HG03354 (cell line): Measurements from ENCODE around the gene GPR135.
A peak's percentile ranks its signal among the peaks of the same experiment; 100 is the strongest.

Source experiments
- ATAC-seq: cut with Tn5 transposase; IDR thresholded peaks from one replicate; pipeline ENCODE4 v1.9.1; 2021; ENCODE audit warnings: mild to moderate bottlenecking; ENCODE audit not compliant: unreplicated experiment, poor library complexity, severe bottlenecking

Gene GPR135, protein sequence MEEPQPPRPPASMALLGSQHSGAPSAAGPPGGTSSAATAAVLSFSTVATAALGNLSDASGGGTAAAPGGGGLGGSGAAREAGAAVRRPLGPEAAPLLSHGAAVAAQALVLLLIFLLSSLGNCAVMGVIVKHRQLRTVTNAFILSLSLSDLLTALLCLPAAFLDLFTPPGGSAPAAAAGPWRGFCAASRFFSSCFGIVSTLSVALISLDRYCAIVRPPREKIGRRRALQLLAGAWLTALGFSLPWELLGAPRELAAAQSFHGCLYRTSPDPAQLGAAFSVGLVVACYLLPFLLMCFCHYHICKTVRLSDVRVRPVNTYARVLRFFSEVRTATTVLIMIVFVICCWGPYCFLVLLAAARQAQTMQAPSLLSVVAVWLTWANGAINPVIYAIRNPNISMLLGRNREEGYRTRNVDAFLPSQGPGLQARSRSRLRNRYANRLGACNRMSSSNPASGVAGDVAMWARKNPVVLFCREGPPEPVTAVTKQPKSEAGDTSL

DNA sequence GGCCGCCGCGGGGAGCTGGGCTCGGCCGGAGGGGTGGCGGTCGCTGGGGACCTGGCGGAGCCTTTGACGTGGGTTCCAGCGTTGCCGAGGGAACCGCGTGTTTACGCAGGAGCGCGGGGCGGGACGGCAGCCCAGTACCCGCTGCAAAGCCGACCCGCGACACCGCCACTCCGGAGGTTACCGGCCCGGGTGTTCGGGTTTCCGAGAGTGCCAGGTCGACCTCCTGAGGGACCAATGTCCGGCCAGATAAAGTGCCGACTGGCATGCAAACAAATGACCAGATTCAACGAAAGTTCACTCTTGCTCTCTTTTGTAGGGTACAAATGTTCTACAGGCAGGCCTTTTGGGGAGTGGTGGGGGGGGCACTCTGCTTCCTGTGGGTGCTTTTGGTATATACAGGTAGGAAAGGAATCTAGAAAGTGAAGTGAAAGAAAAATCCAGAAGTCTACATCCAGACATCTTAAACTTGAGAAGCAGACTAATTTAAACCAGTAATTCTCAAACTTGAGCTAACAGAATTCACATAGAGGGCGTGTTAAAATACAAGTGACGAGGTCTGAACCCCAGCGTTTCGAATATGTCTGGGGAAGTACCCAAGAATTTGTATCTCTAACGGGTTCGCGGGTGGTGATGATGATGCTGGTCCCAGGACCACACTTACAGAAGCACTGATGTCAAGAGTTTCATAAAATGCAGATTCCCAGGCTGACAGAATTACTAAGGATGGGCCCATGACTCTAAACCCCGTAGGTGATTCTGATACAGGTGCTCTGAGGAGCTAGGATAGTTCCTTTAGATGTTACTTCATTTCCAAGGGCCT, at the start of gene GPR135:
GPR135 (minus strand) TSS at position 65 of the 820 bp plus-strand sequence. CDS start 154 bp downstream, outside the sequence.
- peak; percentile 48 for ATAC-seq

DNA sequence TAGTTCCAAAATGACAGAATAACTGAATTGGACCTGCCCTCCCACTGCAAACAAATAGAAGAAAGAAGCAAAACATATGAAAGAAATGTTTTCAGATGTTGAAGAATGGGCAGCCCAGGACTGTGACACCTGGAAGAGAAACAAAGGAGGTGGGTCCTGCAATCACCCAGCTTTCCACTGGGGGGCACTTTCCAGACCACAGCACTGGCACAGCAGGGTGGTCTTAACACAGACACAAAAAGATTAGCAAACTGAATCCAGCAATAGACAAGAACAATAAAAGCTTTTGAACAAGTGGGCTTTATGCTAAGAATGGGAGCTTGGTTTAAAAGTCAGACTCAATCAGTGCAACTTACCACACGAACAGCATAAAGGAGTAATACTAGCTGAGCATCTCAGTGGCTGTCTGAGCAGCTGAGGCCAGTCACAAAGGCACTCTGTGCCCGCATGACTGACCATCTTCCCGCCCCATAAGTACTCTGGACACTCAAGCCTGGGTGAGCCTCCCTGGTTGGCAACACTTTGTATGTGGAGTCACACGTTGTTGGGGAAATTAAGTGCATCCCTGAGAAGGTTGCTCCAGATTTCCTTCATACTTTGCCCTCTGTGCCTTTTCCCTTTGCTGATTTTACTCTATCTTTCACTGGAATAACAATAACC, 46.9 kb upstream of the GPR135 start:
- ATAC-seq, result no peak

DNA sequence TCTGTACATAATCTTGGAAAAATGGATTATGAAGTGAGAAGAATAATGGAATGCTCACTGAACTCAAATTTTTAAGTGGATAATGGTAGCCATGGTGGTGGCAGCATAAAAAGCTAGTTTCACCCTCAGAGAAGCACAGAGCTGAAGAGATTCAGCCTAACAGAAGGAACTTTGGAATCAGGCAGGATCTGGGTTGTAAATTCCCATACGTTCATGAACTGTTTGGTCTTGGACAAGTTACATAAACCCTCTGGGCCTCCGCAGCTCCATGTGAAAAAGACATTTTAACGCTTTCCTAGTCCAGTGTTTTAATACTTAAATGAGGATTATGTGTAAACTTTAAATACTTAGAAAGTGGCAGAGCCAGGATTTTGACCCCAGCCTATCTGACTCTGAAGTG, 45.8 kb upstream of the GPR135 start:
- no peak for ATAC-seq

DNA sequence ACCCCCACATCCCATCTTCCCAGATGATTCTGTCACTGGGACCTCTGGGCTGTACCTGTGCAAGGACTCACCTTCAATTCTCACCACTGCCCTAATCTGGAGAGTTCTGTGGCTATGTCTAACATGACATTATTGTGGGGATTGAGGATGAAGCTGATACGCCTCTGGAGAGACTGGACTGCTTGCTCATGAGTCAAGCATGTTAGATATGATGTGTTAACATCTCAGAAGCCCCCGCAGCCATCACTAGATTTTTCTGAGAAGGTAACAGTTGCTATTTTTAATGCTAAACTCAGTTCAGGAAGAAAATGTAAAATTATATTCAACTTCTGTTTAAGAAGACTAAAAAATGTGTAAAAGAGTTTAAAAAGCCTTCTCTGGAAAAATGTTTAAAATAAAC, 44.8 kb upstream of the GPR135 start:
- no peak for ATAC-seq

DNA sequence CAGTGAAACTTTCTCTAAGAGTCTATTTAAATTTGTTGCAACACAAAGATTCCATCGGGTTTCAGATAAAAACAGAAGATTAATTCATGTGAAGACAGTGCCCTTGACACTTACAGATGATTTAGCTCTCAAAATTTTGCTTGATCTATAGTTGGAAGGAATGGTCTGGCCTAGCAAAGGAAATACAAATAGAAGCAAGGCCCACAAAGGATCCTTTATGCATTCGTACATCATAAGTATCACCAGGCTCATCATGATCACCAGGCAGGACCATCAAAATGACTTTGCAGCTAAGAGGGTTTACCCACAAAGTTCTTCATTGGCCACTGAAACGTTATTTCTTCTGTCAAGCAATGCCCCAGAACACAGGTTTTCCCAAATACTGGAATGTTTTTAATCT, 43.9 kb upstream of the GPR135 start:
- no peak for ATAC-seq

DNA sequence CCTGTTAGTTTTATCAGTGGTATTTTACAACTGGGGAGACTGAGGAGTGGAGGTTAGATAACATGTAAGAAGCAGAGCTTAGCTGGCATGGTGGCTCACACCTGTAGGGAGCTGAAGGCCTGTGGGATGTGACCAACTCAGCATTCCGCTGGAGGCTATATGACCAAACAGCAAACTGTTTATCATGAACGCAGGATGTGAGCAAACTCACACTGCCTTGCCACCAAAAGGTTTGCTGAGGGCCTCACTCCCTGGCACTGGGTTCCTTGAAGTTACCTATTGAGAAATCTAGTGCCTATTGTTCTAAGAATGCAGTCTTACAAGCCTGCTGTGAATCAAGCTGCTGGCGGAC, 42.5 kb upstream of the GPR135 start:
- no peak for ATAC-seq

DNA sequence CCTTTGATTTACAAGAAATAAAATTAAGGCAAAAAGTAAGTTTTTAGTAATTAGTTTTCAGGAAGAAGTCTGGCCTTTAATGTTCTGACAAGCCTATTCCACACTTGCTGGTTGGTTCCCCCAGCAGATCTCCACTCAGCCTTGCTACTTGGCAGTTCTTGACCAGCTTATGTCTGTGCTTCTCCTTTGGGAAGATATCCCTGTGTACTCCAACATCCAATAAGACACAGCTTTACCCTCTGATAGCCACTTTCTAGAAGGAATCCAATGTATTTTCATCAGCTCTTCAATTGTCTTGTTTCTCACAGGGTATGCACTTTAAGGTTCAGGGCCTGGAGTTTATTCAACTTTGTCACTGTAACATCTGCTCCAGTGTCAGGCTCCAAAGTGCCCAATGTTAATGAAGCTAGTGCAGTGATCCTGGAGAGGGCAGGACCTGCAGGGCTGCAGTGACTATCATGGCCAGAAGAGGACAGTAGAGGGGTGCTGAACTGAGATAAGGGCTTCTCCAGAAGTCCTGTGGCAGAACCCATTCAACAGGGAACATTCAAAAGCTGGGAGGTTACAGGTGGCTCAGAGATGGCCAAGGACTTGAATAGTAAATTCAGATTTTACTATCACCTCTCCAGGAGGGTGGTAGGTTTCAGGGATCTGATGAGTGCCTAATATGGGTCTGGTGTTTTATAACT, 42.0 kb upstream of the GPR135 start:
- peak; percentile 90 for ATAC-seq

DNA sequence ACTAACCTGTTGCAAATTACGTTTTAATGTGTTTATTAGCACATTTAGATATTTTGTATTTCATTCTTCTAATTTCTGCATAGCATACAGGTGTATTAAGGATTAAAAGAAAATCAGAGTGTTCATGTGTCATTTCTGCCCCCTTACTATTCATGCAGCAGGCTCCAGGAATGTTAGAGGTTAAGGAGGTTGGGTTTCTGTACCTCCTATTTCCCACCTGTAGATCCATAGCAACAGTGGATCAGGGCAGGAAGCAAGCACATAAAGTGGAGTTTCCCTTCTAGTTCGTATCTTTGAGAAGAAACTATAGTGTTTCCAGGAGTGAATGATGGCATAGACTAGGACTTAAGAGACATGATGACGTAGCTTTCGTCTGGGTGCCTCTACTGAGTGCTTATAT, 38.1 kb upstream of the GPR135 start:
- no peak for ATAC-seq

DNA sequence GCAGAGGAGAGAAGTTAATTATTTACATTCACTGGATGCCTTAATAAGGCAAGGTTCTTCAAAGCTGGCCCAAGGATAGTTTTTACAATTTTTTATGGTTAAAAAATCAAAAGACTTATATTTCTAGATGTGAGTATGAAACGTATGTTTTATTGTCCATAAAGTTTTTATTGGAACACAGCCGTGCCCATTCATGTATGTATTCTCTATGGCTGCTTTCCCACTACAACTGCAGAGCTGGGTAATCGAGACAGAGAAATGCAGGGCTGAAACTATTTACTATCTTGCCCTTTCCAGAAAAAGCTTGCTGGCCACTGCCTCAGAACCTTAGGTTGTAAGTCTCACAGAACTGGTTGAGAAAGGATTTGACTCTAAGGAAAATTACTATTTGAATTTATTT, 35.6 kb upstream of the GPR135 start:
- ATAC-seq, result no peak

DNA sequence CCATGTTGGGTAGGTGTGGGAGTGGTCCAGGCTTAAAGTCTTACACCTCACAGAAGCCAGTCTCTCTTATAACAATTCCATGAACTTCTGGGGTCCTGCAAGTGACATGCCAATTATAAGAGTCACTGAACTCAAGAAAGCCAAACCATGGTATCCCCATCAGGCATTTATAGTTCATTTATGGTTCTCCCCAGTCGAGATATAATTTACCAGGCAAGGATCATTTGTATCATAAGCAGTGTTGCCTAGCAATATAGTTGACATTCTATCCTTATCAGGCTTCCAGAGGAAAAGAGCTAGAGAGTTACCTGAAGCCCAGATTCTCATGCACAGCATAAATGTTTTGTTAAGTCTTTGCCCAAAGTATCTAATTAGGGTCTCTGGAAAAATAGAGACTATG, 27.2 kb upstream of the GPR135 start:
- ATAC-seq, result no peak

DNA sequence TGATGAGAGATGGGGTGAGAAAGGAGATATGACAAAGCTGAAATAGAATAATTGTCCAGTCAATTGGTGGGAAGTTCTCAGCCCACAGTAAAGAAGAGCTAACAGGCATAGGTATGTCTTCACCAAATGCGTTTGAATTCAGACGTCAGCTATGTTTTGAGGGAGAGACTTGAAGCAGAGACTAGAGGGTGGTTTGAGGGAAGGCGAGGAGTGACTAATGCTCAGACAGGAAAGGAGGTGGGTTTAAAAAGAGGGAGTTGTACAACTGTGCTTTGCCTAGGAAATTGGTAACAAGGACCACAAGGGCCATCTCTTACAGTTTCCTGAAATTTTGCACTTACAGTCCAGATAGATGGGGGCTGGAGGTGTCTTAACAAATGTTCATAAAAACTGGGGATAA, 25.6 kb upstream of the GPR135 start:
- no peak for ATAC-seq

DNA sequence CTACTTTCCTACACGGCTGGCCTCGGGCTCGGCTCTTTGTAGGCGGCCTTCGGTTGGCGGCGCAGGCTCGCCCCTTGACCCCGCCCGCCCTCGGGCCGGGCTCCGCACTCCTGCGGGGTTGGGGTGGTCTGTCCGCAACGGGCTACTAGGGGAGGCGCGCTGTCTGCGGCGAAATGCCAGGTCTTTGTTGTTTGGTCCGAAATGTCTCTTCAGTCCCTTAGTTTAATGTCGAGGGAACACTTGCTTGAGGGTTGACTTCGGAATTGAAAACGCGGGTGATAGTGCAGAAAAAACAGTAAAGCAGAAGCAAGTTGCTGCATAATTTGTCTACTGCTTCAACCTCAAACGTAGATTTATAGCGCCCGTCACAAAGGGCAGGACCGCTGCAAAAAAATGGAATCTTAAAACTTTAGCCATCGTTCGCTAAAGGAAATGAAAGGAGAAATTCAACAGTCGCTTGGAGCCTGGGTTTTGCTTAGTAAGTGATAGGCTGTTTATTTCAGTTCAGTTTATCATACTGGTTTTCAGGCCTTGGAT, 19.5 kb upstream of the GPR135 start:
- peak; percentile 54 for ATAC-seq

DNA sequence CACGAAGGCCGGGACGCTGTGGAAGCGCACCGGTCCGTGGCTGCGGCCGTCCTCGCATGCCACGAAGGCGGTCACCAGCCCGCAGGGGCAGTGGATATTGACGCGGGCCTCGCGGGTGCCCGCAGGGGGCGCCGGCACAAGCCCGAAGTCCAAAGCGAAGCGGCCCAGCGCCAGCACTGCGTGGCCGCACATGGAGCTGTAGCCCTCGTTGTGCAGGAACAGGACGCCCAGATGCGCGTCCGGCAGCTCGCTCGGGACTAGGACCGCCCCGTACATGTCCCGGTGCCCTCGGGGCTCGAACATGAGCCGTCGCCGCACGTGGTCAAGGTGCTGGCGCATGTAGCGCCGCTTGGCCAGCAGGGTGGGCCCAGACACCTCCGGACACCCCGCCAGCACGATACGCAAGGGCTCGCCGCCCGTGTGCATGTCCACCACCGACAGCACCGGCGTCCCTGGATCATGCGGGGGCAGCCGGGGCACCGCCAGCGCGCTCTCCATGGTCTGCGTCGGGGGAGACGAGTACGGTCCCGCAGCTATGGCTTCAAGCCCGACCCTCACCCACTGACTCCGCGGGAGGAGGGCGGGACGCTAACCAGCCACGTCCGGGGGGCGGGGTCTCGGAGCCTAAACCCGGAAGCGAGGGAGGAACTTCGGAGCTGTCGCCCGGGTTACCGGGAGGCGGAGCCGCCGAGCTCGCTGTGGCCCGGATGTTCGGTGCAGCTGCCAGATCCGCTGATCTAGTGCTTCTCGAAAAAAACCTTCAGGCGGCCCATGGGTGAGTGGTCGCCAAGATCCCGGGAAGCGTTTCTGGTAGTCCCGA, 18.8 kb upstream of the GPR135 start, which contains the start of the genes JKAMP and L3HYPDH:
JKAMP (plus strand) TSS at position 699 of the 820 bp plus-strand sequence; CDS start at position 772, 73 bp downstream.
L3HYPDH (minus strand) TSS at position 590 of the 820 bp plus-strand sequence; CDS start at position 498, 92 bp downstream.
- ATAC-seq, result peak; percentile 89

DNA sequence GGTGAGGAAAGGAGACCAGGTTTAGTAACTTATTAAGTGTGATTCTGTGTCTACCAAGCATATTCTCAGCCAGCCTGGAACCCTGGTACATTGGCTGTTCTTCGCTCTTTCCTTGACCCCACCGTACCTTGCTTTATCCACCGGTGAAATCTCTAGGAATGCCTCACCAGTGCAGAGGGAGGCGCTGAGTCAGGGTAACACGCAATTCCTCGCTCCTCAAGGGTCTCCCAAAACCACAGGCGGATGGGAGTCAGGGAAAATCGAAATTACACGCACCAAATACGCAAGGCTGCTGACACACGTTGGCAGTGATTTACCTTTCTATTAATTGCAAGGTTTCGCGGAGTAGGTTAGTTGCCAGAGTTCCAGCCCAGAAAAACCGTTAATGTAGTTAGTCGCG, 18.2 kb upstream of the GPR135 start:
- no peak for ATAC-seq

DNA sequence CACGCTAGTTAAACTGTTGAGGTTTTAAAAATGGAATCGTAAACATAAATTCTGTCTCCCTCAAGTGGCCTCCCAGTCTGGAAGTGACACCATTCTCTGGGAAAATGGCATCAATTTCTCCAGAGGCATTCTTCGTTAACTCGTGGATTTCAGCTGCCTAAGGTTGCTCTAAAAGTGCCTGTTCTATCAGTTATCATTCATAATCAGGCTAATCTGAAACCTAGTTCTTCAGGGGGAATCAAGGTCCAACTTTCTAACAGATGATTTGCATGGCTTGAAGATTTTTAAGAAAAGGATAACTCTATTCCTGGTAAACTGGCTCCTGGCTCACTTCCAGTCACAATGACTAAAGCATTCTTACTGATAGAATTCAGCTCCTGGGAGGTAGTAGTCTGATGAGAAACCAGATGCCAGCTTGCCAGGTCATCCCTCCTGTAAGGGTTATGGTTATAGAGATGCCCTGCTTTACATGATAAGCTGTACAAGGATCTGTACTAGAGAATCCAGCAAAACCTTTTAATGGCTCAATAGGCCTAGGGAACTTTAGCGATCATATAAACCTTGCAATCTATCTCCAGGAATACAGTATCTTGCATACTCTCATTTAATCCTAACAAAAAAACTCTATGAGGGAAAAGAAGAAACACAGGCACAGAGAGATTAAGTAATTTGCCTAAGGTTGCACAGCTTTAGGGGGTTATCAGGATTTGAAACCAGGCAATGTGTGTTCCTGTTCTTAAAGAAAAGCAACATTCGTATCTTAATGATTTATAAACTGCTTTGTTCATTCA, 17.6 kb upstream of the GPR135 start:
- ATAC-seq, result no peak

DNA sequence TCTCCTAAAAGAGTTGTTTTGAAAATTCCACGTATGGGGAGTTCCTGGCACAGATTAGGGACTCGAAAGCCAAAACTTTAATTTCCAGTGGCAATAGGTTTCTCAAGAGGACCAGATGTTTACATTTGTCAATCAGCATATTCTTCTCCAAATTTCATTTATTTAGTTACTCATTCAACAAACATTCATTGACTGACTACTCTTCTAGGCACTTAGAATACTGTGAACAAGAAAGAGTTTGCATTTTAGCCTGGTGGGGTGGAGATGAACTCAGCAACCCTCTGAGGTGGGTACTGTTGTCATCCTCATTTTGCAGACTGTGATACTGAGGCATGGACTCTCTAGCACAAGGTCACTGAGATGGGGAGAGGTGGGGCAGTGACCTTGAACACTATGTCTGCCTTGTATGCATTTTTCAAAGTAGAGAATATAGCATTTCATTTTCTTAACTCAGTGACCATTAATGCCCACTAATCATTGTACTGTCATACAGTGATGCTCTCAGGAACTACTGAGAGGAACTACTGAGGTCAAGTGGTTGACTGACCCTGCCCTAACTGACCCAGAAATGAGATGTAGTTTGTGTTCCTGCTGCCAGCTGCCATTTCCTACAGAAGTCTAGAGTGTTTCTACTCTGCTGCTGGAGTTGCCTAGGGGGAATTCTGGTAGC, 16.8 kb upstream of the GPR135 start:
- no peak for ATAC-seq

DNA sequence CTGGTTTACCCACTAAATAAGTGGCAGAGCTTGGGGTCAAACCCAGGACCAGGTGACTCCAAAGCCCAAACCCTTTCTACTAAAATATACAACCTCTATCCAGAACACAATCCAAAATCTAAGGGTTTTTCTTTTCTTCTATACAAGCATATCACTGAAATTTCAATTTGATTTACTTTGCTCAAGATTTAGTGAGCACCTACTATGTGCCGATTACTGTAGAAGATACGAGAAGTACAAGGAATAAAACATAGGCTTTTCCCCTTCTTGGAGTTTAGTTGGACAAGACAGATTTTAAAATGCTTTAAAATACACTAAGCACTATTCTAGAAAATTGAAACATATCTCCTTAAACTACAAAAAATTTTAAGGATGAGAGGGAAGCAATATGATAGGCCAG, 16.2 kb upstream of the GPR135 start:
- no peak for ATAC-seq
